Nephron progenitor cell (in vitro differentiated cells): ENCODE data around the gene RBP3.

Source experiments
- DNase-seq: peaks from one replicate; pipeline ENCODE4 v3.0.0; 2021
- H3K27ac Mint-ChIP-seq: 2 replicates; pipeline ENCODE4 v1.8.0; 2021; ENCODE audit warnings: mild to moderate bottlenecking, moderate library complexity, mixed read lengths
- H3K27me3 Mint-ChIP-seq: 2 replicates; pipeline ENCODE4 v1.8.0; 2021; ENCODE audit warnings: mild to moderate bottlenecking, low read depth, mixed read lengths; ENCODE audit not compliant: poor library complexity
- H3K36me3 Mint-ChIP-seq: 2 replicates; pipeline ENCODE4 v1.8.0; 2021; ENCODE audit warnings: low read depth, mixed read lengths
- H3K4me1 Mint-ChIP-seq: 2 replicates; pipeline ENCODE4 v1.8.0; 2021; ENCODE audit warnings: mixed read lengths
- H3K4me3 Mint-ChIP-seq: 2 replicates; pipeline ENCODE4 v1.8.0; 2021; ENCODE audit warnings: mild to moderate bottlenecking, moderate library complexity, mixed read lengths
- H3K9me3 Mint-ChIP-seq: 2 replicates; pipeline ENCODE4 v1.8.0; 2021; ENCODE audit warnings: mild to moderate bottlenecking, moderate library complexity, mixed read lengths
- TF ChIP-seq, protein P1 (sequence below): fragments of 200-600 bp; sonication (generic); IDR thresholded peaks from 2 replicates; pipeline ENCODE4 v1.5.0; 2021; ENCODE audit warnings: antibody characterized with exemption

Gene RBP3

GRCh38 chr10:47378183-47378510 lies 30.0 kb downstream of the RBP3 start:
- peaks cover 51% of the 10 kb centered on the region for H3K27me3 Mint-ChIP-seq
- H3K9me3 Mint-ChIP-seq = no peaks in the 10 kb centered on the region
- no peak overlapping the region for H3K27ac Mint-ChIP-seq
- DNase-seq = no peak
- H3K4me3 Mint-ChIP-seq = no peak overlapping the region
- H3K36me3 Mint-ChIP-seq = no peaks in the 10 kb centered on the region
- peaks cover 24% of the 10 kb centered on the region for H3K4me1 Mint-ChIP-seq
- TF ChIP-seq, protein P1, sequence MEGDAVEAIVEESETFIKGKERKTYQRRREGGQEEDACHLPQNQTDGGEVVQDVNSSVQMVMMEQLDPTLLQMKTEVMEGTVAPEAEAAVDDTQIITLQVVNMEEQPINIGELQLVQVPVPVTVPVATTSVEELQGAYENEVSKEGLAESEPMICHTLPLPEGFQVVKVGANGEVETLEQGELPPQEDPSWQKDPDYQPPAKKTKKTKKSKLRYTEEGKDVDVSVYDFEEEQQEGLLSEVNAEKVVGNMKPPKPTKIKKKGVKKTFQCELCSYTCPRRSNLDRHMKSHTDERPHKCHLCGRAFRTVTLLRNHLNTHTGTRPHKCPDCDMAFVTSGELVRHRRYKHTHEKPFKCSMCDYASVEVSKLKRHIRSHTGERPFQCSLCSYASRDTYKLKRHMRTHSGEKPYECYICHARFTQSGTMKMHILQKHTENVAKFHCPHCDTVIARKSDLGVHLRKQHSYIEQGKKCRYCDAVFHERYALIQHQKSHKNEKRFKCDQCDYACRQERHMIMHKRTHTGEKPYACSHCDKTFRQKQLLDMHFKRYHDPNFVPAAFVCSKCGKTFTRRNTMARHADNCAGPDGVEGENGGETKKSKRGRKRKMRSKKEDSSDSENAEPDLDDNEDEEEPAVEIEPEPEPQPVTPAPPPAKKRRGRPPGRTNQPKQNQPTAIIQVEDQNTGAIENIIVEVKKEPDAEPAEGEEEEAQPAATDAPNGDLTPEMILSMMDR = no peak

- H3K27ac Mint-ChIP-seq = no peak overlapping the region
- no peaks in the 10 kb centered on the region for H3K9me3 Mint-ChIP-seq
- TF ChIP-seq, protein P1 = no peak
- no peak for DNase-seq
- no peaks in the 10 kb centered on the region for H3K36me3 Mint-ChIP-seq
- peaks cover 57% of the 10 kb centered on the region for H3K27me3 Mint-ChIP-seq
- H3K4me3 Mint-ChIP-seq = no peak overlapping the region
- peaks cover 30% of the 10 kb centered on the region for H3K4me1 Mint-ChIP-seq
These were observed 30.7 kb downstream of the RBP3 start for GRCh38 chr10:47378606-47379444.

- Mint-ChIP-seq H3K36me3 (no peaks in the 10 kb centered on the region), H3K4me1 (peaks cover 33% of the 10 kb centered on the region), H3K27me3 (peaks cover 60% of the 10 kb centered on the region), H3K27ac (no peak overlapping the region), H3K4me3 (no peak overlapping the region), H3K9me3 (no peaks in the 10 kb centered on the region)
- DNase-seq = no peak
- TF ChIP-seq, protein P1 = no peak
These were observed 31.3 kb downstream of the RBP3 start for GRCh38 chr10:47379445-47379785.

DNA sequence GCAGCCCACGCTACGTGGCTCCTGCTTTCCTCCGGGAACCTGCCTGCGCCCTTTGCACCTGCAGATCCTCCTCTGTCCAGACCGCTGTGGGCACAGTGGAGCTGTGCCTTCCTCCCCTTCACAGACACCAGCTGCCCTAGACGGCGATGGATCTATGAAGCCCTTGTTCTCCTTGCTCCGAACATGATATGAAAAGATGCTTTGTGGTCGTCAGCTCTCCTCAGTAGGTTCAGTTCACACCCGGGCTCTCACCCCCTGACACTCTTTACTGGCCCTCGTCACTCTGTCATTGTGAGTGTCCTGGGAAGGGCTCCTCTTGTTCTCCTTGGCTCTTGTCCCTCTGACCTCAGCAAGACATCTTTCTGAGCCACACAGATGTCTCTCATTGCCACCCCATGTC lies 31.7 kb downstream of the RBP3 start:
- Mint-ChIP-seq H3K9me3 (no peaks in the 10 kb centered on the region), H3K27ac (no peak overlapping the region), H3K27me3 (peaks cover 62% of the 10 kb centered on the region), H3K4me1 (peaks cover 36% of the 10 kb centered on the region), H3K36me3 (no peaks in the 10 kb centered on the region), H3K4me3 (no peak overlapping the region)
- TF ChIP-seq, protein P1 = no peak
- no peak for DNase-seq

GRCh38 chr10:47380341-47381102 lies 32.4 kb downstream of the RBP3 start:
- TF ChIP-seq, protein P1 = no peak
- Mint-ChIP-seq H3K4me1 (peaks cover 38% of the 10 kb centered on the region), H3K27ac (no peak overlapping the region), H3K36me3 (no peaks in the 10 kb centered on the region), H3K27me3 (peaks cover 64% of the 10 kb centered on the region), H3K4me3 (no peak overlapping the region), H3K9me3 (peaks cover 3% of the 10 kb centered on the region)
- DNase-seq = no peak

- H3K4me3 Mint-ChIP-seq = no peak overlapping the region
- no peak overlapping the region for H3K27ac Mint-ChIP-seq
- H3K27me3 Mint-ChIP-seq = peaks cover 69% of the 10 kb centered on the region
- H3K4me1 Mint-ChIP-seq = peaks cover 33% of the 10 kb centered on the region
- DNase-seq = no peak
- TF ChIP-seq, protein P1 = no peak
- H3K9me3 Mint-ChIP-seq = peaks cover 7% of the 10 kb centered on the region
- H3K36me3 Mint-ChIP-seq = no peaks in the 10 kb centered on the region
These were observed 32.9 kb downstream of the RBP3 start for GRCh38 chr10:47381103-47381395.
